ENCODE data around the gene TRIM28. TPM values are rescaled to one million over a fixed set of nuclear protein-coding genes. Genes with fewer than 3 reads are reported as not detected.
"Not testable (repeated sequence)": the region's sequence is repeated elsewhere in the genome, so short reads cannot be mapped to it uniquely, and the experiment has no call there.

Gene TRIM28
- polyA plus RNA-seq (ENCODE audit: insufficient read length in 10 of 10) = 100 to 1,000 TPM; 277 to 491 (median 336) TPM
- long read RNA-seq, donor 1, transcript TRIM28-213 (4 exons, 714 nt) = minor isoform, 5 of 47 reads
- long read RNA-seq, donor 1, transcript TRIM28-201 (17 exons, 2,960 nt) = major isoform, 26 of 47 reads
- long read RNA-seq, donor 1, partial matches to known transcripts = 16 of 47 reads
- long read RNA-seq, donor 1, other reads (novel, unspliced or antisense) = 0 of 47 reads
- long read RNA-seq, donor 2, transcript TRIM28-213 (4 exons, 714 nt) = minor isoform, 11 of 30 reads
- long read RNA-seq, donor 2, transcript TRIM28-201 (17 exons, 2,960 nt) = major isoform, 14 of 30 reads
- long read RNA-seq, donor 2, partial matches to known transcripts = 5 of 30 reads
- long read RNA-seq, donor 2, other reads (novel, unspliced or antisense) = 0 of 30 reads
- long read RNA-seq, donor 3 = 0 reads
- long read RNA-seq, donor 4, partial matches to known transcripts = 7 of 12 reads
- long read RNA-seq, donor 4, other reads (novel, unspliced or antisense) = 0 of 12 reads
- long read RNA-seq, donor 5, transcript TRIM28-213 (4 exons, 714 nt) = major isoform, 7 of 35 reads
- long read RNA-seq, donor 5, transcript TRIM28-201 (17 exons, 2,960 nt) = major isoform, 7 of 35 reads
- long read RNA-seq, donor 5, partial matches to known transcripts = 20 of 35 reads
- long read RNA-seq, donor 5, other reads (novel, unspliced or antisense) = 0 of 35 reads
- long read RNA-seq, donor 6, transcript TRIM28-201 (17 exons, 2,960 nt) = major isoform, 16 of 62 reads
- long read RNA-seq, donor 6, transcript TRIM28-213 (4 exons, 714 nt) = minor isoform, 6 of 62 reads
- long read RNA-seq, donor 6, partial matches to known transcripts = 39 of 62 reads
- long read RNA-seq, donor 6, other reads (novel, unspliced or antisense) = 0 of 62 reads
- long read RNA-seq, donor 7, transcript TRIM28-201 (17 exons, 2,960 nt) = major isoform, 14 of 30 reads
- long read RNA-seq, donor 7, partial matches to known transcripts = 13 of 30 reads
- long read RNA-seq, donor 7, other reads (novel, unspliced or antisense) = 0 of 30 reads
- long read RNA-seq, donor 8, transcript TRIM28-201 (17 exons, 2,960 nt) = major isoform, 9 of 40 reads
- long read RNA-seq, donor 8, transcript TRIM28-213 (4 exons, 714 nt) = minor isoform, 5 of 40 reads
- long read RNA-seq, donor 8, partial matches to known transcripts = 23 of 40 reads
- long read RNA-seq, donor 8, other reads (novel, unspliced or antisense) = 0 of 40 reads
- long read RNA-seq, donor 9, partial matches to known transcripts = 0 of 2 reads
- long read RNA-seq, donor 9, other reads (novel, unspliced or antisense) = 0 of 2 reads

DNA sequence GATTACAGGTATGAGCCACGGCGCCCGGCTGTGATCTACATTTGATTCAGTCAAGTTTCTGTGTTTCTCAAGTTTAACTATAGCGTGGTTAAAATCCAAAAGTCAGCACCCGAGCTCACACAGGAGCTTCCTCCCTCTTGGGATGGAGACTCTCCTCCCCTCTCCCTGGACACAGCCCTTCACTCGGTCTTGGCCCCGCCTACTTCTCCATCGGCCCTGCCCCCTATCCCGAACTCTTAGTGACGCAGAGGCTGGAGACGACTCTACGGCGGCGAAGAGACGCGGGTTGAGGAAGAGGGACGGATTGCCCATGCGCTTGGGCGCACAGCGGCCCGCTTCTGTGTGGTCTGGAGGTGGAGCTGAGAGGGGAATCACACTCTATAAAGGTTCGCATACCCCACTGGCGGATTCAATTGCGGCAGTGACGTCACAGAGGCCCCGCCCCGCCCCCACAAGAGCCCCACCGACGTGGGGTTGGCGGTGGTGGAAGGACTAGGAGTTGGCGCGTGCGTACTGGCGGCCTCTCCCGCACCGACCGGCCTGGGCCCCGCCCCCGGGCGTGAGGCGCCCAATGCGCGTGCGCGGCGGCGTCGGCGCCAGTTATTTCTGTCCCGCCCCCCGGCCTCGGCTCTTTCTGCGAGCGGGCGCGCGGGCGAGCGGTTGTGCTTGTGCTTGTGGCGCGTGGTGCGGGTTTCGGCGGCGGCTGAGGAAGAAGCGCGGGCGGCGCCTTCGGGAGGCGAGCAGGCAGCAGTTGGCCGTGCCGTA is at the start of gene TRIM28:
TSS of gene TRIM28 (plus strand) at position 239 of the 765 bp plus-strand sequence. CDS start 694 bp downstream, outside the sequence.
- peak; percentile 98 to 100 (median 99) for DNase-seq

DNA sequence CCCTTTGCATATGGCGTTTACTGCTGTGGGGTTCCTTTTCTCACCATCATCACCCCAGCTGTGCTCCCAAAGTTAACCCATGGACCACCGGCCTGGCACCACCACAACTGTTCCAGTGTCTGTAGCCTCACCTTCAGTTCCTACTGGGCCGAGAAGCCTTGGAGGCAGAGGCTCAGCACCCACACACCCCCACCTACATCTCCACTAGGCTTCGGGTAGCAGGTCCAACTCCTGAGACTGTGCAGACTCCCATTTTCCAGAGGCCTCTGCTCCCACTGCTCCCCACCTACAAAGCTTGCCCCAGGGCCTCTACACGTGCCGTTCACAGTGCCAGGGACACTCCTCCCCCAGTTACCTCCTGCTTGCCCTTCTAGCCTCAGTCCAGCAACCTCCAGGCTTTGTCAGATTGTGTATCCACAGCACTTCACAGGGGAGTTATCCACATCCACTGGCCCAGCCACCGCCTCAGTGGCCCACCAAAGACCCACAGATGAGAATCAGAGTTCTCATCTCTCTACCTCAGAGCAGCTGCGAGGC is 46.2 kb upstream of the TRIM28 start:
- no peak for DNase-seq

DNA sequence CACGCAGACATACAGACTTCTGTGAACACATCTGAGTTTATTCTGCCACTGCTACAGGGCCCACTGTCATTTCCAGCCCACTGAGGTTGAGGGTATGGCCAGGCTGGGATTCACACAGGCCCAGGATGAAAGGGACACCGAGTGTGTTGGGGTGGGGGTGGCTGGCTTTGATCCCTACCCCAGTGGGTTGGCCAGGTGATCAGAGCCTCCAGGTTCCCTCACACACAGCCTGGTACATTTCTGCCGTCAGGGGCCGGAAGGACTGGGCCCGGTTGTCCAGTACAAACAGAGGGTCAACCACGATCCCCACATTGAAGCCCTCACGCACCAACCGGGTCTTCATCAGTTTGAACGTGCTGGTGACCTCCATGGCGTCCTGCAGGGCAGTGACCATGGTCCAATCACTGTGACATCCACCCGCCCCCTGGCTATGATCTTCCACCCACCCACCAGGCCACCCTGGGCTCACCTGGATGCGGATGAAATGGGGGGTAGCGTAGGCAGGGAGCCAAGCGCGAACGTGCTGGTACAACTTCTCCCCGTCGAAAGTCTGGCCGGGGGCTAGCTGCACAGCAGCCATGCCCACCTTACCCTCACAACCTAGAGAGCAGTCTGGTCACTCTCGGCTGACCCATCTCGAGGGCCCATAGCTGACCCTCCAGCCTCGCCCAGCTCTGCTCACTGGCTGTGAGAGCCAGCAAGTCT is 45.4 kb upstream of the TRIM28 start:
- DNase-seq = no peak

DNA sequence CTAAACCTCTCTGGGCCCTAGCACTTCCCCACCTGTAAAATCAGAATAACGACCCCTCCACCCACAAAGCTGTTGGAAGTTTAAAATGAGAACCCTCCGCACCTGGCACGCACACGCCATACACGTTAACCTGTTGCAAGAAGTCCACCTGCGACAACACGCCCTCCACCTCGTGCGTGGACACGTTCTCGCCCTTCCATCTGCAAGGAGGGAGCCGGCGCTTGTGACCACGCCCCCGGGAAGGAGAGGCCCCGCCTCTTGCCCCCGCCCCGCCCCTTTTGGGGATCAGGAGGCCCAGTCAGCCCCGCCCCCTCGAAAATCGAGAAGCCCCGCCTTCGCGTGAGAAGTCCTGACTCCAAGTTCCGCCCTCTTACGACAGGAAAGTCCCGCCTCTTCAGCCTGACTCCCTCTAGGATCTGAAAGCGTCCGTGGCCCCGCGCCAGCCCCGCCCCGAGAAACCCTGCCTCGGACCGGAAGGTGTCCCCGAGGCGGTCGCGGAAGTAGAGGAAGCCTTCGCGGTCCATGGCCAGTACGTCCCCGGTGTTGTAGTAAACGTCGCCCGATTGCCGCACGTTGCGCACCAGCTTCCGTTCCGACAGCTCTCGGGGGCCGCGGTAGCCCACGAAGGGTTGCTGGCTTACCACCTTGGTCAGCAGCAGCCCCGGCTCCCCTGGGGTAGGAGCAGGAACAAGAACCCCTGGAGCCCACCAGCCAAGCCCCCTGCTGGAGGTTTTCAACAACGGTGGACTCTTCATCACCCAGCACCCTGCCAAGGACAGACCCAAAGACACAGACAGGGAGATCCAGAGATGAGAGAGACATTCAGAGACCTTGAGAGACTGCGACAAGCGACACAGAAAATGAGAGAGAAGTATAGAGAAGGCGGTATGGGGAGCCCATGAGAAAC is 44.6 kb upstream of the TRIM28 start:
- peak; percentile 96 to 99 (median 97) for DNase-seq

DNA sequence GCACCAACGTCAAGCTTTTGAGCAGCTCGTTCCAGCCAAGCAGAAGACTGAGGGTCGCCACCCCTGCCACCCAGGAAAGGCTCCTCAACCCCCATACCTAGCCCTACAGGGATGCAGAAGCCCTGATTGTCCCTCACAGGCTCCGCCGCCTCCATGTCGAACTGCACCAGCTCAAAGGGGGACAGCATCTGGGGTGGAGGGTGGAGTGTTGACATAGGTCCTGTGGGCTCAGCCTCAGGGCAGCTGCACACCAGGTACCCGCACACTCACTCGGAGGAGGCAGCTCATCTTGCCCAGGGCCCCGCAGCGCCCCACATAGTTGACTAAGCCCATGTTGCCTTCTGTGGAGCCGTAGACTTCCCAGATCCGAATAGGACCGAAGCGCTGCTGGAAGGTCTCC is 43.6 kb upstream of the TRIM28 start:
- no peak for DNase-seq

DNA sequence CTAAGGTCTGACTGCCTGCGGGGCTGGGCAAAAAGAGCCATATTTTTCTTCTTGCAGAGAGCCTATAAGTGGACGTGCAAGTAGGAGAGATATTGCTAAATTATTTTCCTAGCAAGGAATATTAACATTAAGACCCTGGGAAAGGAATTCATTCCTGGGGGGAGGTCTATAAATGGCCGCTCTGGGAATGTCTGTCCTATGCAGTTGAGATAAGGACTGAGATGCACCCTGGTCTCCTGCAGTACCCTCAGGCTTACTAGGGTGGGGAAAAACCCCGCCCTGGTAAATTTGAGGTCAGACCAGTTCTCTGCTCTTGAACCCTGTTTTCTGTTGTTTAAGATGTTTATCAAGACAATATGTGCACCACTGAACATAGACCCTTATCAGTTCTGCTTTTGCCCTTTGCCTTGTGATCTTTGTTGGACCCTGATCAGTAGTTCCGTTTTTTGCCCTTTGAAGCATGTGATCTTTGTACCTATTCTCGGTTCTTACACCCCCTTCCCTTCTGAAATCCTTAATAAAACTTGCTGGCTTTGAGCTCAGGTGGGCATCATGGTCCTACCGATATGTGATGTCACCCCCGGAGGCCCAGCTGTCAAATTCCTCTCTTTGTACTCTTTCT is 36.2 kb upstream of the TRIM28 start:
- DNase-seq = not testable (repeated sequence)

DNA sequence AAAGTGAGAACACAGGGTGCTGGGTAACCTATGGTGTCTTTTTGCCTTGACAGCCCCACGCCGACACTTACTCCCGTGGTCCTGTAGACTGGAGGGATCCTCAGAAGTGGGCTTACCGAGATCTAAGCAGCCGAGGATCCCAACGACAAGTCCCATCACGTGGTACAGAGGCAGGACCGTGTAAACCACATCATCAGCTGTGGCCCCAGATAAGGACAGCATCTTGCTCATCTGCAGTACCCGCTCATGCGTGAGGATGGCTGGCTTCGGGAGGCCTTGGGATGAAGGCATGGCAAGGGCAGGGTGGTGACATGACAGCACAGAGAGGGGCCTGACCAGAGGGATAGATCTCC is 34.2 kb upstream of the TRIM28 start:
- DNase-seq = no peak

DNA sequence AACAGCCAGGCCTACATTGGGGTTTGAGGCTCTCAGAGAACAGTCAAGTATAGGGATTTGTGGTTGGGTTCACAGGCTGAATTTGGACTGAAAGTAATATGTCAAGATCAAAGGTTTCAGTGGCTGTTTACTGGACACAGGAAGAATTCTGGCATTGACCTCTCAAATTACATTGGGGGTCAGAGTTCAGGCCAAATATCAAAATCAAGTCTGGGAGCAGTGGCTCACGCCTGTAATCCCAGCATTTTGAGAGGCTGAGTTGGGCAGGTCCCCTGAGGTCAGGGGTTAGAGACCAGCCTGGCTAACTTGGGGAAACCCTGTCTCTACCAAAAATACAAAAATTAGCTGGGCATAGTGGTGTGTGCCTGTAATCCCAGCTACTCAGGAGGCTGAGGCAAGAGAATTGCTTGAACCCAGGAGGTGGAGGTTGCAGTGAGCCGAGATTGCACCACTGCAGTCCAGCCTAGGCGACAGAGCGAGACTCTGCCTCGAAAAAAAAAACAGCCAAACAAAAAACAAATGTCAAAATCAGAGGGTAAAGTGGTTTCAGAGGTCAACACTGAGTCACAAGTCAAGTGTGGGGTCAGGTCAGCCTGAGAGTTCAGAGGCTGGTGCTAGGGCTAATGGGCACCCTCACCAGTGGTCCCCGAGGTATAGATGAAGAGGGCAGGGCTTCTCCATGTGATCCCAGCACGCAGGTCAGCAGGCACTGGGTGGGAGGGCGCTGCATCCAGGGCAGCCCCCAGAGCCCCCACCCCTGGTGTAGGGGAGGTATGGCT is 33.6 kb upstream of the TRIM28 start:
- DNase-seq = no peak

DNA sequence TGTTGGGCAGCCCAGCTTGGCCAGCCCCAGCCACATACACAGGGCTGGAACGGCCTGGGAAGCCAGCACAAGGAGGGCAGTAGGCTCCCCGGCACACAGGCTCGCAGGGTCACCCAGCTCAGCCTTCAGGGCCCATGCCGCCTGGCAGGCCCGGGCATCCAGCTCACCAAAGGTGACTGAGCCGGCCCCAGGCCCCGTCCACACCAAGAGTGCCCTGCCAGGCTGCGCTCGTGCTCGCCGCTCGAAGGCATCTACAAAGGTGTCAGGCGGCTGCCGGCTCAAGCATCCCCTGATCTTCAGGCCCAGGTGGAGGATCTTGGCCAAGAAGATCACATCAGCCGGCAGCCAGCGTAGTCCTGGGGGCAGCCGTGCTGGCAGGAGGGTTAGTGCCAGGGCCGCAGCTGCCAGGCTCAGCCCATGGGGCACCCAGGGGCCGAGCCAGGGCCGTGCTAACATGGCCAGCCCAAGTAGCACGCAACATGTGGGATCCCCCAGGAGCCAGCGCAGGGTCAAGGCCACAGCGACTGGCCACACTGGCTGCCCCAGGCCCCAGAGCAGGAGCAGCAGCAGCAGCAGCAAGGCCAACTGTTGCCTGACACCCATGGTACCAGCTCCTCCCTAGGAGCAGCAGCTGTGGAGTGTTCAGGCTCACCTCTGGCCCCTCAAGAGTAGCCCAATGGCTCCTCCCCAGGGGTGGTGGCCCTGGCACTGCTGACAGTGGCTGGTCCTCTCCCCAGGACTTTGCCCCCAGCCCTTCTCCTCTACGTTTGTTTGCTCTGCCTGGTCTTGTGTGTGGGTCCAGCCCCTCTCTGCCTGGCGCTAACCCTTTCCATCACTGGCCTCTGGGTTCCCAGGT is 32.3 kb upstream of the TRIM28 start, which contains the start of gene SLC27A5:
TSS of gene SLC27A5 (minus strand) at position 640 of the 856 bp plus-strand sequence. CDS start at position 603, 37 bp downstream.
- DNase-seq = no peak

DNA sequence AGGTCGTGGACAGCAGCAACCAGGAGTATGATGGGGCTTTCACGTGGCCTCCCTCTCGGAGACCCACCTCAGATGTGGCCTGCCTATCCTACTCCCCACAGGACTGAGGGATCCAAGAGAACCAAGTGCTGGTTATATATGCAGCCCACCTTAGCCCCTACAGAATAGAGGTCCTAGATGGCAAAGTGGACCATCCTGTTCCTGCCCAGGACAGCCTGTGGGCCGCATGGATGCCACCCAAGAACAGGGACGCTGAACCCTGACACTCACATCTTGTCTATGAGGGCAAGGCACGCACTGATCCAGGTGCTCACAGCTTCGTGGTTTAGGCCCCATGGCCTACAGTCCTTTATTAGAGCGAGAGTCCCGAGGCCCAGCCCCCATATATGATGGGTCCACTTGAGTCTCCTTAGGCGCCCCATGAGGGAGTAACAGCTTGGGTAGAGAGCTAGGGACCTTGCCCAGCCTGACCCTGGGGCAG is 30.6 kb upstream of the TRIM28 start:
- DNase-seq = no peak

DNA sequence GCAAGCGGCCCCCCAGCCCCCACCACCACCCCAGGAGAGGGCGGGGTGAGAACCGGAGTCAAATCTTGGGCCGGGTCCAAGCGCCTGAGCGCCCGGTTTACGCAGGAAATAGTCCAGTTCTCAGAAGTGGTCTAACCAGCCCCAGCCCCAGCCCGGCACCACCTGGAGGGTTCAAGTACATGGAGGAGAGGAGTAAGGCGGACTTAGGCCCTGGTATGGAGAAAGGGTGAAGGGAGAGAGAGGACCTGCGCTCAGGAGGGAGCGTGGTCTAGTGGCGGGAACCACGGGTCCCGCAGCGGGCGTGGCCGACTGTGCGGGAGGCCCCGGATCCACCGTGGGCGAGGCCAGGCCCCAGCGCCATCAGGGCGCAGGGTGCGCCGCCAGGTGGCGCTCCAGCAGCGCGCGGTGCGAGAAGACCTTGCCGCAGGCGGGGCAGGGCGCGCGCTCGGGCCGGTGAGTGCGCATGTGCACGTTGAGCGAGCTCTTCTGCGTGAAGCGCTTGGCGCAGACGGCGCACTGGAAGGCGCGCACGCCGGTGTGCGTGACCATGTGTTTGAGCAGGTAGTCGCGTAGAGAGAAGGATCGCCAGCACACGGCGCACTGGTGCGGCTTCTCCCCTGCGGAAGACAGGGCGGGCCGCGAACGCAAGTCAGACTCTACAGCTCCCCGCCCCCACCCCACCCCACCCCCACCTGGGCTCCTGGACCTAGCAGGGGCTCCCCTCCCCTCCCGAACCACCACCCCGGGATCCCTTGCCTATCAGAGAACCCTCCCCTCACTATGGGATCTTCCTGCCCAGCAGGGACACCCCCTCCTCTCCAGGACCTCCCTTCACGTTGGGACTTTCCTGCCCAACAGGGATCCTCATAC is 29.9 kb upstream of the TRIM28 start:
- peak; percentile 80 to 95 (median 94) for DNase-seq

DNA sequence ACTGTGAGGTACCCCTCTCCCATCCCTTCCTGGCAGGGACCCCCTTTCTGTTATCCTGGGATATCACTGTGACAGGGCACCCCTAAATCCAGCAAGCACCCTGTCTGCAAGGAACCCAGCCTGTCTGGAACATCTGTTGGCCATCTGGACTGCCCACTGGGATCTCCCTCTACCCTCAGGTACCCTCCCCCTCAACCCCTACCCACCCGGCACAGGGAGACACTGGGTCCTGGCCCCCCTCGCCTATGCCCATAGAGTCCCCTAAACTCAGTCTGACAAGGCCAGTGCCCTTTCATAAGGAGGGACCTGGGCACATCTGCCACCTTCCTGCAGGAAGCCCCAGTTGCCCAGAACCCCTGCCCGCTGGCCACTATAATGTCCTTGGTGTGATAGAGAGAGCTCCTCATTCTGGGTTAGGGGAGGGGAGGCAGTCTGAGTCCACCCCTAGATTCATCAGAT is 29.3 kb upstream of the TRIM28 start:
- no peak for DNase-seq

DNA sequence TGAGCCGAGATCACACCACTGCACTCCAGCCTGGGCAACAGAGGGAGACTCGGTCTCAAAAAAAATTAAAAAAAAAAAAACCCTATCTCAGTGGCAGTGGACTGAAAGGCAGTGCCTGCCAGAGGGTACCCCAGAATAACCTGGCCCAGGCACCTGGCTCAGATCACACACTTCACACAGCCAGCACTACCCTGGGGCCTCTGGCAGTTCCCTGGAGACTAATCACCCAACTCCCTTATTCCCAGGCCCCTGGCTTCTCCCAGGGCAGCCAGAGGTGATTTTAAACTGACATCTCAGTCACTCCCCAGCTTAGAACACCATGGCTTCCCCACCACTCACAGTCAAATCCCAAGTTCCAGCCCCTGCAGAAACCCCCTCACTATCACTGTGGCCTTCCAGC is 28.6 kb upstream of the TRIM28 start:
- DNase-seq = no peak

DNA sequence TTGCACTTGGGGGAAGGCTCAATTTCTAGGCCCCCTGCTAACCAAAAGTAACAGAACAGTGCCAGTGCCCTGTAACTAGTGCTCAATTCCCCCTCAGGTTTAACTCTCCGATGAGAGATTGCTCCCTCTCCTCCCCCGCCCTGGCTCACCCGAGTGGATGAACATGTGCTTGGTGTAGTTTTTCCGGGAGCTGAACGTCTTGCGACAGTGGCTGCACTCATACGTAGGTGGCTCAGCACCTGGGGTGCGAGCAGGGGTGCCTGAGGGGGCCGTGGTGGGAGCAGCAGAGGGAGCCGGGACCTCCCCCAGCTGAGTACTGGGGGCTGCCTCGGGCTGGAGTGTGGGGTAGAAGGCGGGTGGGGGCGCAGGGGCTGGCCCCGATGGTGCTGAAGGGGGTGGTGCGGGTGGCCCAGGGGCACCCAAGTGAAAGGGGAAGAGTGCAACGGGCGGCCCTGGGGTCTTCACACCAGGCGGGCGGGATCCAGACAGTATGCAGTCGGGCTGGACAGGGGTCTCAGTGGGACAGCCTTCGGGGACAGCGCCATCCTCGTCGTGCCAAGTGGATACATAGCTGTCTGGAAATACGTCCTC is 27.5 kb upstream of the TRIM28 start:
- no peak for DNase-seq

All from muscle of back (tissue), 13 donors.